PFSK-1 (cell line): ENCODE measurements around the gene RNASEH2C.

ENCODE experiments used
- FOXP2 ChIP-seq: optimal IDR thresholded peaks from 2 replicates; pipeline ENCODE3; 2011; ENCODE audit warnings: borderline replicate concordance, control low read depth, inconsistent platforms; ENCODE audit not compliant: insufficient read depth; ENCODE audit errors: extremely low read length, extremely low read depth
- POLR2AphosphoS5 ChIP-seq: IDR thresholded peaks from 2 replicates; pipeline ENCODE4 v1.6.1; 2012; ENCODE audit warnings: low read depth, mild to moderate bottlenecking, control low read depth, low read length, moderate library complexity
- REST ChIP-seq, 2 experiments: IDR thresholded peaks; 2 replicates each; pipeline versions ENCODE4 v1.6.1 to v1.8.0; 2011 to 2012; ENCODE audit warnings: low read depth in 2 of 2, low read length in 2 of 2, control low read depth in 1 of 2, inconsistent platforms in 1 of 2, mild to moderate bottlenecking in 1 of 2, moderate library complexity in 1 of 2; ENCODE audit not compliant: insufficient read depth in 1 of 2
- SIN3A ChIP-seq: IDR thresholded peaks from 2 replicates; pipeline ENCODE4 v1.6.1; 2012; ENCODE audit warnings: mild to moderate bottlenecking, low read length, moderate library complexity, borderline replicate concordance; ENCODE audit not compliant: insufficient read depth
- TAF1 ChIP-seq: IDR thresholded peaks from 2 replicates; pipeline ENCODE4 v1.6.1; 2012; ENCODE audit warnings: low read length, control low read depth, borderline replicate concordance; ENCODE audit not compliant: insufficient read depth

RNASEH2C gene

GRCh38 chr11:65716774-65717405, 3.7 kb downstream of the RNASEH2C start:
- TF ChIP-seq POLR2AphosphoS5 (no peak), SIN3A (no peak)

GRCh38 chr11:65716302-65716701, 4.3 kb downstream of the RNASEH2C start:
- TF ChIP-seq TAF1 (no peak), POLR2AphosphoS5 (0 out of 2 replicates have a peak, but pooled peaks have one; percentile 45), SIN3A (no peak), REST (IDR thresholded peaks at IDR 0.05; ENCODE audit: insufficient read depth in 1 of 2, low read depth in 2 of 2, low read length in 2 of 2) (no peak), FOXP2 (no peak)

- TF ChIP-seq TAF1, result no peak
- TF ChIP-seq REST (IDR thresholded peaks at IDR 0.05; ENCODE audit: insufficient read depth in 1 of 2, low read depth in 2 of 2, low read length in 2 of 2), result no peak
- TF ChIP-seq SIN3A, result no peak
- no peak for TF ChIP-seq FOXP2
- TF ChIP-seq POLR2AphosphoS5, result no peak
These were observed 6.2 kb downstream of the RNASEH2C start for GRCh38 chr11:65714433-65714832.

GRCh38 chr11:65713212-65713969, 7.2 kb downstream of the RNASEH2C start:
- TF ChIP-seq FOXP2, result no peak
- no peak; the same call in 1 of the 2 replicates for TF ChIP-seq POLR2AphosphoS5
- no peak for TF ChIP-seq SIN3A
- TF ChIP-seq REST (IDR thresholded peaks at IDR 0.05; ENCODE audit: insufficient read depth in 1 of 2, low read depth in 2 of 2, low read length in 2 of 2), result no peak
- no peak for TF ChIP-seq TAF1

GRCh38 chr11:65712633-65713076, 7.9 kb downstream of the RNASEH2C start:
- TF ChIP-seq POLR2AphosphoS5 (no peak), SIN3A (no peak), FOXP2 (no peak), TAF1 (no peak), REST (IDR thresholded peaks at IDR 0.05; ENCODE audit: insufficient read depth in 1 of 2, low read depth in 2 of 2, low read length in 2 of 2) (no peak)
